HG03095 (cell line): ENCODE results near the gene DSG2.
"Not testable (repeated sequence)": the region's sequence is repeated elsewhere in the genome, so short reads cannot be mapped to it uniquely, and the experiment has no call there.

Experiments
- ATAC-seq: cut with Tn5 transposase; IDR thresholded peaks from one replicate; pipeline ENCODE4 v1.9.1; 2021; ENCODE audit warnings: moderate library complexity; ENCODE audit not compliant: unreplicated experiment

The DSG2 gene

GRCh38 chr18:31498574-31499524 is 872 bp downstream of the DSG2 start:
- ATAC-seq = no peak

GRCh38 chr18:31500051-31500688 is 2.2 kb downstream of the DSG2 start:
- ATAC-seq = peak; percentile 87

DNA sequence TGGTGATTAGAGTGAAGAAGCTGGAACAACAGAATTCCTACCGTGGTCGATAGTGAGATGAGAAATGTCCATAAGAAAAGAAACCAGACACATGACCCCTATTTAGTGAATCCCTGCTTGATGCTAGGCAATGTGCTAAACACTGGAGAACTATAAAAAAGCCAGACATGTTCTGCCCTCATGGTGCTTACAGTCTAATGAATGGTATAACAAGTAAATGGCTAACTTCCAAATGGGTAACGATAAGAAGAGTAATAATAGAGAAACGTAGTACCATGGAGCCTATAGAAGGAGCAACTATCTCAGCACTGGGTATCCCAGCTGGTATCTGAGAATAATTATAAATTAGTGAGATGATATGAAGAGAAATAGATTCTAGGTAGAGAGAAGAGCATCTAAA is 5.0 kb downstream of the DSG2 start:
- ATAC-seq = no peak

DNA sequence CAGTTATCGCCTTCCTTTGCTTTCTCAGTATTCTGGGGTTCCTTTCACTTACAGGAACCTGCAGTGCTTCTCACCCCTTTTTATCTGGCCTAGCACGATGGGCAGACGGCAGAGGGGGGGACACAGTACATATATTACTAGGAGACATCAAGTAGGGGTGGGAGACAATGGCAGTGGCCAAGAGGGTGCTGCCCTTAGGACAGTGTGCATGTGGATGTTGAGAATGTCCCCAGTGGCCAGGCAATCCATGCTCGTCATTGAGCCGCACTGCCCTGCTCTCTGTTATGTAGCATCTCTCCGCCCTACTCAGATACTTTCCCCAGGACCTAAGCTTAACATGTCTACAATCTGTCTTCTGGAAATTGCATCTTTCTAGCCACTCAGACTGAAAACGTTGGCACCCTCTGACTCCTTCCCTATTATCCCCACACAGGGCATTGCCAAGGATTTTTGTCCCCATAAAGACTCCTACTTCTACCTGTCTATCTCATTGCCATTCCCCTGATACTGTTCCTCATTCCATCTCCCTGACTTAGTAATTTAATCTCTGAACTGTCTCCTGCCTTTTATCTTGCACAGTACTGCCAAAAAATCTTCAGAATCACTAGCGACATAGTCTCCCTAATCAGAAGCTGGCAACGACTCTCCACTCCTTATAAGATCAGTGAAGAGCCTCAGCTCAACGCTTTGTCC is 6.6 kb downstream of the DSG2 start:
- no peak for ATAC-seq

DNA sequence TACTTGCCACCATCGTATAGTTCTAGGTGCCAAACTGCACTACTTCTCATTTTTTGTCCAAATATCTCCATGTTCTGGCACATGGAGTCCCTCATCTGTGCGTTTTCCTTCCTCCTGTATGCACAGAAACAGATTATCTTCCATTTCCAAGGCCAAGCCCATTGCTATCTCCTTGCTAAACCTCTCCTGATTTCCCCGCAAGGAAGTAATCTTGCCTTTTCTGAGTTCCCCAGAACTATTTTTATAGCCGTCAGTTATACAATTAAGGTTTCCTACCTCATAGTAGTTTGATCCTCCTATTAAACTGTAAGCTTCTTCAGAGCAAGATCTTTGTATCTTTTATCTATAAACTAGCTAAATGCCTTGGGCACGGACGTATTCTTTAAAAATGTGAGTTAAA is 7.2 kb downstream of the DSG2 start:
- no peak for ATAC-seq

DNA sequence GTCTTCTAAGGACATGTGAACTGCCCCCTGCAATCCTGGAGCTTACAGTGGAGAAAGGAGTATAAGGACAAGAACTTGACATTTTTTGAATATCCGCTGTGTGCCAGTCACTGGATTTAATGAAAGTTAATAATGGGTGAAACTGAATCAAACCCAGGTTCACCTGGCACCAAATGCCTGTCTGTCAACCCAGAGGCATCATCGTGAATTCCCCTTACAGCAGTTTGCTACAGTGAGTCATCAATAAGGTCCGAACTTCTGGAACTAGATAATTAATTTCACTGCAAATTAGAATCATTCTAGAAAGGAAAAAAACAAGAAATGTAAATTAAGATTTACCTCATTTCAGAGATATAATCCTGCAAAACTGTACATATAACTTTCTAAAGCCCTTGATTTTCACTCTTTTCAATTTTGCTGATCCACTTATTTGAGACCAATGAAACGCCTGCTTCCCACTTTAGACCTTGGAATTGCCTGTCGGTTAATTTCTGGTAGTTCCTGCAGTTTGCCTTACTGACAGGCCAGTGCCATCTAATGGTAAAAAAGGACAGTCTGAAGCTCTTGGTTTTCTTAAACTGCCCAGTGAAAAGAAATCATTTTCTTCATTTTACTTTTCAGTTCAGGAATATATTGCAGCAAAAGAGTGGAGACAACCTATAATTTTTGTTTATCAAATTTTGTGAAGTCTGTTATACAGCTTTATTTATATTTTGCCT is 8.2 kb downstream of the DSG2 start:
- no peak for ATAC-seq

GRCh38 chr18:31507124-31507523 is 9.1 kb downstream of the DSG2 start:
- not testable (repeated sequence) for ATAC-seq

DNA sequence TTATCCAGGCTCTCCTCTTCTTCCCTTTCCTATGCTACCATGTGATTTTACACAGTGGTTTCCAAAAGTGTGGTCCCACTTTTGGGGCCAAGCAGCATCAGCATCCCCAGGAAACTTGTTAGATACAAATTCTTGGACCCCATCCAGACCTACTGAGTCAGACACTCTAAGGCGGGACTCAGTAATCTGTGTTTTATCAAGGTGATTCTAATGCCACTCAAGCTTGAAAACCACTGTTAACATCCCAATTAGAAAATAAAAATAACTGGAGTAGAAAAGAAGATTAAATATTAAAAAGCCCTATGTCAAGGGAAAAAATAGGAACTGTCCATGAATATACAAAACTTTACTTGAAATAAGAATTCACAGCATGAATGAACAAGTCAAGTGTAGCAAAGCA is 10.8 kb downstream of the DSG2 start:
- no peak for ATAC-seq

GRCh38 chr18:31509571-31509970 is 11.6 kb downstream of the DSG2 start:
- ATAC-seq = no peak

DNA sequence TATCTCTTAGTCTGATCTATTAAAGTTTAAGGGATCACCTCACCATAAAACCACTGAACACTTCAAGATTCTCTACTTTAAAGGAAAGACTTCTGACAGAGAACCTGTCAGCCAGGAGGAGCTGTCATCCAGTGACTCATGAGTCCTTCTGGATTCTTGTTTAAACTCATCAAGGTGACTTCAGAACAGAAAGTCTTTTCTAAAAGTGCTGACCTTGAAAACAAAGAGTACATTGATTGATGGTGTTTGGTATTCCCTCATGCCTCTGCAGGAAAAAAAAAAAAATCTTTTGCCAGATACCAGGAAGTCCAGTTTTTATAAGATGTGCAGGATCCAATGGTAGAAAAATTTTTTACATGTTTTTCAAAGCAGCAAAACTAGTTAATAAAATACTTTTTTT is 12.3 kb downstream of the DSG2 start:
- ATAC-seq = no peak

GRCh38 chr18:31511098-31511497 is 13.1 kb downstream of the DSG2 start:
- ATAC-seq = no peak

DNA sequence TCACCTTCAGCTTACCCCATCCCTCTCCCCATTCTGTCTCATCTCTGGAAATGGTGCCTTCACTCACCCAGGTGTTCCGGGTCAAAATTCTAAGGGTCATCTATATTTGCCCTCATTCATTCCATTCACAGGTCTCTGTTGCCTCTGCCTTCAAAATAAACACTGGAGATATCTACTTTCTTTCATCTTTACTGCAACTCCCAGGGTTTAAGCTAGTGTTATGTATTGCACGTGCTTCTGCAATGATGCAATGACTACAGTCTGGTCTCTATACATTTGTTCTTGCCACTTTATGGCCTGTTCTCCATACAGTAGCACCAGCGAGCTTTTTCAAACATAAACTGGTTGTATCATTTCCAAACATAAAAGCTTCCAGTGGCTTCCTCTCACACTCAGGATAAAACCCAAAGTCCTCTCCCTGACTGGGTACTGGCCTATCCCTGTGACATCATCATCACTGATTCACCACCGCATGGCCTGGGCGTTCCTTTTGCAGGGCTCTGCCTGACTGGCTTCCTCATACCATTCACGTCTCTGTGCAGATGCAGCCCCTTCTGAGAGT is 14.3 kb downstream of the DSG2 start:
- no peak for ATAC-seq

DNA sequence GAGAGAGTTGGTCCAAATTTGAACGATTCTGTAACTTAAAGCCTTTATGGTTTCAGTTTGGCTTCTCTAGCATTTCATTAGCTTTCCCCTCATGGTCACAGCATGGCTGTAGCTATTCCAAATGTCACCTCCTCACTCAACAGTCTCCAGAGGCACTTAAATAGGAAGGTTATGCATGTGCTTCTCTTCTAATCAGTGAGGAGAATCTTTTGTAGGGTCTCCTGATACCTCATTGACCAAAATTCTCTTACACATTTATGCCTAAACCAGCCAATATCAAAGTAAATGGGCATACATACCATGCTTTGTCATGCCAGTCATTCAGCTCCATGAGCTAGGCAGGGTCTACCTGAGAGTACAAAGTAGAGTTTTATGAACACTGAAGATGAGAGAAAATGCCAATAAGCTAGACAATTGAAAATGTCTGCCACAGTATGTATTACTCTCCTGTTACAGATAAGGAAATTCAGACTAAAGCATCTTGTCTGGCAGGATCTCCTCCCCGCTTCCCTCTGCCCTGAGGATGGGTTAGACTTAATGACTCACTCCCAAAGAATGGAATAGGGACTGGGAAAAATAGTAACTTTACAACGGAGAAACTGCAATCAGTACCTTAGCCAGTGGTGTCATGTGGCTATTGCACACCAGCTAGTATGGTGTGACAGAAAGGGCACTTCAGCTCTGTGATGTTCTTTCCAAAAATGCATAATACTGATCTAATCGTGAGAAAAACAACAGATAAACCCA is 15.4 kb downstream of the DSG2 start:
- ATAC-seq = no peak

- ATAC-seq = no peak
These were observed 18.5 kb downstream of the DSG2 start for GRCh38 chr18:31516437-31516836.

- no peak for ATAC-seq
These were observed 28.4 kb downstream of the DSG2 start for GRCh38 chr18:31526374-31526773.

DNA sequence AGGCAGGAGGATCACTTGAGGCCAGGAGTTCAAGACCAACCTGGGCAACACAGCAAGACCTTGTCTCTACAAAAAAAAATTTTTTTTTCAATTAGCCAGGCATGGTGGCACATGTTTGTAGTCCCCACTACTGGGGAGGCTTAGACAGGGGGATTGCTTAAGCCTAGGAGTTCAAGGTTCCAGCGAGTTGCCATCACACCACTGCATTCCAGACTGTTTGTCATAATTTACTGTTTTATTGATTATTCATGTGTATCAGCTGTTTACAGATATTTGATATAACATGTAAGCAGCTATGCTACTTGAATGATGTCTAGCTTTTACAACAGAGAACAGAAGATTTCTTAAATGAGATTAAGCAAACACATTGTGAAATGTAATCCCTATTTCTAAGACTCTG is 35.3 kb downstream of the DSG2 start:
- ATAC-seq = no peak

GRCh38 chr18:31538837-31539236 is 40.9 kb downstream of the DSG2 start:
- no peak for ATAC-seq

GRCh38 chr18:31546476-31546875 is 48.5 kb downstream of the DSG2 start:
- no peak for ATAC-seq

GRCh38 chr18:31548853-31549252 is 50.9 kb downstream of the DSG2 start:
- ATAC-seq = no peak

- no peak for ATAC-seq
These were observed 51.4 kb downstream of the DSG2 start for GRCh38 chr18:31549416-31549815.
